CD4-positive, alpha-beta T cell (primary cell): ENCODE measurements around the gene SRBD1. TPM values are rescaled to one million over a fixed set of nuclear protein-coding genes. Genes with fewer than 3 reads are reported as not detected.

Experiments used
- ATAC-seq: fragments of 200-7000 bp; cut with Tn5 transposase; one replicate; pipeline ENCODE4 v1.10.0; 2022; ENCODE audit warnings: mild to moderate bottlenecking; ENCODE audit not compliant: poor library complexity
- CTCF ChIA-PET: fragments of 350-600 bp; sonication (Branson Sonifier 250); formaldehyde crosslinking; loops from one replicate; lab custom pipeline; 2021; ENCODE audit warnings: antibody characterized with exemption, inconsistent platforms; lab: Charles Lee
- POLR2A ChIA-PET: fragments of 350-600 bp; sonication (Branson Sonifier 250); formaldehyde crosslinking; loops from one replicate; lab custom pipeline; 2021; ENCODE audit warnings: antibody characterized with exemption, inconsistent platforms; lab: Charles Lee
- DNase-seq, 14 experiments: peaks; one replicate each; pipeline ENCODE4 v3.0.0-alpha.2; 2013 to 2020; ENCODE audit warnings: mixed read lengths in 2 of 14
- H3K27ac ChIP-seq, 2 donors: one replicate each; pipeline versions ENCODE4 v1.5.1 to v1.7.0; 2013; ENCODE audit warnings: low read length in 2 of 2, low read depth in 1 of 2, mild to moderate bottlenecking in 1 of 2
- H3K27me3 ChIP-seq, 2 experiments: 1 replicate in 1 of 2; 2 replicates in 1 of 2; pipeline versions ENCODE4 v1.6.1 to v1.7.0; 2013; ENCODE audit warnings: low read length in 2 of 2, control low read depth in 1 of 2, mild to moderate bottlenecking in 1 of 2, moderate library complexity in 1 of 2; ENCODE audit not compliant: insufficient read depth in 2 of 2, control insufficient read depth in 1 of 2
- H3K36me3 ChIP-seq: one replicate; pipeline ENCODE4 v1.6.1; 2013; ENCODE audit warnings: low read length, control low read depth; ENCODE audit not compliant: insufficient read depth
- H3K4me1 ChIP-seq: one replicate; pipeline ENCODE4 v1.6.1; 2013; ENCODE audit warnings: low read length, control low read depth; ENCODE audit not compliant: insufficient read depth
- H3K4me3 ChIP-seq: one replicate; pipeline ENCODE4 v1.5.1; 2013; ENCODE audit warnings: mild to moderate bottlenecking, low read length, moderate library complexity
- H3K9me3 ChIP-seq, 2 experiments: 1 replicate in 1 of 2; 2 replicates in 1 of 2; pipeline versions ENCODE4 v1.6.1 to v1.7.0; 2013; ENCODE audit warnings: low read length in 2 of 2, mild to moderate bottlenecking in 2 of 2, control low read depth in 1 of 2, moderate library complexity in 1 of 2; ENCODE audit not compliant: control insufficient read depth in 1 of 2, insufficient read depth in 1 of 2
- H3K27ac Mint-ChIP-seq: one replicate; pipeline ENCODE4 v1.8.0; 2020; ENCODE audit warnings: mixed read lengths
- H3K27me3 Mint-ChIP-seq: one replicate; pipeline ENCODE4 v1.8.0; 2021; ENCODE audit warnings: mixed read lengths
- H3K36me3 Mint-ChIP-seq: one replicate; pipeline ENCODE4 v1.8.0; 2021; ENCODE audit warnings: low read depth, mixed read lengths
- H3K4me1 Mint-ChIP-seq: one replicate; pipeline ENCODE4 v1.8.0; 2021; ENCODE audit warnings: low read depth, mixed read lengths
- H3K4me3 Mint-ChIP-seq: one replicate; pipeline ENCODE4 v1.8.0; 2020; ENCODE audit warnings: mild to moderate bottlenecking, mixed read lengths
- H3K9me3 Mint-ChIP-seq: one replicate; pipeline ENCODE4 v1.8.0; 2020; ENCODE audit warnings: mixed read lengths
- intact Hi-C, 2 experiments: fragments of 100-400 bp; cut with DNase I in 1 of 2; cut with micrococcal nuclease in 1 of 2; formaldehyde crosslinking; loops; one replicate each; pipeline versions ENCODE4 v1.15.1 to v1.9.0; 2023 to 2025; cut with DNase I, micrococcal nuclease
- total RNA-seq, 174 experiments: library from RNA in 2 of 174; stranded (reverse) in 2 of 174; gene quantifications; one replicate each; pipeline ENCODE4 v1.2.3 and lab custom pipeline; 2021 to 2026
- TF ChIP-seq, protein P1 (sequence below): fragments of 200-600 bp; IDR thresholded peaks from one replicate; pipeline ENCODE4 v1.8.0; 2022; ENCODE audit warnings: antibody characterized with exemption, mild to moderate bottlenecking

SRBD1 gene
- total RNA-seq, 2 experiments from 2014 or later: 14.2 to 16.0 TPM

DNA sequence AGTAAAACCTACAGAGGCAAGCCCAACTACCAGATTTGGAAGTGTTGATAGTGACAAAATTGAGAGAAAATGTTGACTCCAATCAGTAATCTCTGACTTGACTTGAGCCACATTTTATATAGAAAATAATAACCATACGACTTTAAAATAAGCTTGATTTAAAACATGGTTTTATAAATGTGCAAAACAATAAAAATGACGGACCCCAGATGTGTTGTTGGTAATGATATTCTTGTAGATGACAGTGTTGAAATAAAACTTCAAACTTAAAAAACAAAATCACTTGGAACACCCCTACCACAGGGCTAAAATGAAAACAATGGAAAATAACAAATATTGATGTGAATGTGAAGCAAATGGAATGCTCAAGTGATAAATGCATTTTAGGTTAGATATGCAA is 188.1 kb downstream of the SRBD1 start:
- no peak overlapping the region for H3K27ac ChIP-seq
- H3K36me3 ChIP-seq: peaks cover 8% of the 10 kb centered on the region
- peaks cover 5% of the 10 kb centered on the region for H3K4me1 Mint-ChIP-seq
- peaks cover 34% of the 10 kb centered on the region for H3K36me3 Mint-ChIP-seq
- H3K27ac Mint-ChIP-seq: no peak overlapping the region
- H3K9me3 ChIP-seq: no peaks in the 10 kb centered on the region
- ChIA-PET POLR2A (no interaction called here), CTCF (no interaction called here)
- H3K4me3 ChIP-seq: no peak overlapping the region
- H3K4me3 Mint-ChIP-seq: no peak overlapping the region
- DNase-seq (no peak), ATAC-seq (no peak)
- TF ChIP-seq, protein P1, sequence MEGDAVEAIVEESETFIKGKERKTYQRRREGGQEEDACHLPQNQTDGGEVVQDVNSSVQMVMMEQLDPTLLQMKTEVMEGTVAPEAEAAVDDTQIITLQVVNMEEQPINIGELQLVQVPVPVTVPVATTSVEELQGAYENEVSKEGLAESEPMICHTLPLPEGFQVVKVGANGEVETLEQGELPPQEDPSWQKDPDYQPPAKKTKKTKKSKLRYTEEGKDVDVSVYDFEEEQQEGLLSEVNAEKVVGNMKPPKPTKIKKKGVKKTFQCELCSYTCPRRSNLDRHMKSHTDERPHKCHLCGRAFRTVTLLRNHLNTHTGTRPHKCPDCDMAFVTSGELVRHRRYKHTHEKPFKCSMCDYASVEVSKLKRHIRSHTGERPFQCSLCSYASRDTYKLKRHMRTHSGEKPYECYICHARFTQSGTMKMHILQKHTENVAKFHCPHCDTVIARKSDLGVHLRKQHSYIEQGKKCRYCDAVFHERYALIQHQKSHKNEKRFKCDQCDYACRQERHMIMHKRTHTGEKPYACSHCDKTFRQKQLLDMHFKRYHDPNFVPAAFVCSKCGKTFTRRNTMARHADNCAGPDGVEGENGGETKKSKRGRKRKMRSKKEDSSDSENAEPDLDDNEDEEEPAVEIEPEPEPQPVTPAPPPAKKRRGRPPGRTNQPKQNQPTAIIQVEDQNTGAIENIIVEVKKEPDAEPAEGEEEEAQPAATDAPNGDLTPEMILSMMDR: no peak
- no peaks in the 10 kb centered on the region for H3K27me3 ChIP-seq
- H3K4me1 ChIP-seq: no peaks in the 10 kb centered on the region
- intact Hi-C loops: no loop called here
- H3K27me3 Mint-ChIP-seq: no peaks in the 10 kb centered on the region
- no peaks in the 10 kb centered on the region for H3K9me3 Mint-ChIP-seq

DNA sequence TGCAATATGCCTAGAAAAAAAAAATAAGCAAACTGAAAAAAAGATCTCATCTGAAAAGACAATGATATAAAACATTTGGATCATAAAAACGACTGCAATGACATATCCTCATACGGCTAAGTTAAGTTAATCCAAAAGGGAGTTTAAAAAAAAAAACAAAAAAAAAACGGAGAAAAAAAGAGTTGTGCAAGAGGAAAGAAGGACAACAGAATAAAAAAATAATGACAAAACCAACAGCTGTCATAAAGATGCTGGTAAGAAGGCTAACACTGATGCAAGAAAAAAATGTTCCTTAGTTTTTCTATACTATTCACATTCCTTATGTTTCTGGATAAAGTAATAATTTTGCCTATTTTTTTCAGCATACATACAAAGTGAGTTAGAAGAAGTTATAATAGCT is 192.5 kb downstream of the SRBD1 start:
- H3K9me3 Mint-ChIP-seq: no peaks in the 10 kb centered on the region
- intact Hi-C loops: no loop called here
- H3K4me3 Mint-ChIP-seq: no peak overlapping the region
- DNase-seq (no peak), ATAC-seq (no peak)
- no peaks in the 10 kb centered on the region for H3K9me3 ChIP-seq
- H3K36me3 ChIP-seq: peaks cover 13% of the 10 kb centered on the region
- CTCF ChIA-PET: interaction anchor here (1.2 kb wide), 1 partner anchor 10 kb away, joined by 3 read pairs; no protein-coding TSS in a partner anchor
- H3K27me3 Mint-ChIP-seq: no peaks in the 10 kb centered on the region
- H3K4me1 ChIP-seq: no peaks in the 10 kb centered on the region
- no peak overlapping the region for H3K4me3 ChIP-seq
- no peaks in the 10 kb centered on the region for H3K4me1 Mint-ChIP-seq
- POLR2A ChIA-PET: no interaction called here
- no peak overlapping the region for H3K27ac Mint-ChIP-seq
- no peak overlapping the region for H3K27ac ChIP-seq
- H3K36me3 Mint-ChIP-seq: peaks cover 40% of the 10 kb centered on the region
- TF ChIP-seq, protein P1: no peak
- no peaks in the 10 kb centered on the region for H3K27me3 ChIP-seq

DNA sequence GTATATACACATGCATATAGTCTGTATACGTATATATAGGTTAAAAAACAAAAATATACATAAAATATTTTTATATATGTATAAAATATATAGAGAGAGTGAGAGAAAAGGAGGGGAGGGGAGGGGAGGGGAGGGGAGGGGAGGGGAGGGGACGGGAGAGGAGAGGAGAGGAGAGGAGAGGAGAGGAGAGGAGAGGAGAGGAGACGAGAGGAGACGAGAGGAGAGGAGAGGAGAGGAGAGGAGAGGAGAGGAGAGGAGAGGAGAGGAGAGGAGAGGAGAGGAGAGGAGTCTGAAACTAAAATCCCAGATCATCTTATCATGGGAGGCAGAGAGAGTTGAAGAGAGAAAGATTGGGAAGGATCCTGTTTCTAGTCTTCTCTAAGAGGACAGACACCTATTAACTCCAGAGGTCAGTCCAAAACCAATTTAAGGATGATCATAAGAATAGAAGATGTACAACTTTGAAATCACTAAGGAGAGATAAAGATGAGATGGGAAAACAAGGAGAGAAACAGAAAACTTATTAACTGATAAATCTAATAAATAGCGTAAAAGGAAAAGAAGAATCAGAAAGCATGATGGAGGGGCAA is 195.4 kb downstream of the SRBD1 start:
- Histone ChIP-seq H3K27me3 (no peaks in the 10 kb centered on the region), H3K4me3 (no peak overlapping the region), H3K9me3 (no peaks in the 10 kb centered on the region), H3K36me3 (peaks cover 22% of the 10 kb centered on the region), H3K4me1 (no peaks in the 10 kb centered on the region), H3K27ac (no peak overlapping the region)
- Mint-ChIP-seq H3K4me1 (no peaks in the 10 kb centered on the region), H3K9me3 (no peaks in the 10 kb centered on the region), H3K27ac (no peak overlapping the region), H3K27me3 (no peaks in the 10 kb centered on the region), H3K4me3 (no peak overlapping the region), H3K36me3 (peaks cover 66% of the 10 kb centered on the region)
- DNase-seq: no peak
- ATAC-seq: no peak
- intact Hi-C loops: no loop called here
- ChIA-PET CTCF (no interaction called here), POLR2A (no interaction called here)
- TF ChIP-seq, protein P1: no peak
